Neural cell (in vitro differentiated cells): Measurements from ENCODE around the gene SGCE.

Experiments
- CTCF ChIP-seq: fragments of 450-650 bp; IDR thresholded peaks from 2 replicates; pipeline ENCODE4 v1.5.1; 2014; ENCODE audit warnings: antibody characterized with exemption, mild to moderate bottlenecking, moderate library complexity; ENCODE audit not compliant: poor library complexity, severe bottlenecking
- EP300 ChIP-seq: fragments of 450-650 bp; conservative IDR thresholded peaks from 2 replicates; pipeline ENCODE4 v1.6.1; 2014; ENCODE audit warnings: antibody characterized with exemption, mild to moderate bottlenecking, moderate library complexity; ENCODE audit not compliant: poor library complexity, severe bottlenecking
- EZH2 ChIP-seq: fragments of 200-600, 300-800 bp; shearing (Covaris generic), sonication (generic); IDR thresholded peaks from 2 replicates; pipeline ENCODE4 v1.6.1; 2014; ENCODE audit warnings: antibody characterized with exemption, low read length, borderline replicate concordance, mild to moderate bottlenecking; ENCODE audit not compliant: insufficient read depth, poor library complexity, severe bottlenecking
- POLR2AphosphoS5 ChIP-seq: IDR thresholded peaks from 2 replicates; pipeline ENCODE4 v1.6.1; 2012
- RAD21 ChIP-seq: fragments of 450-650 bp; conservative IDR thresholded peaks from 2 replicates; pipeline ENCODE4 v1.6.1; 2014; ENCODE audit warnings: antibody characterized with exemption, mild to moderate bottlenecking, moderate library complexity
- REST ChIP-seq: IDR thresholded peaks from 2 replicates; pipeline ENCODE4 v1.6.1; 2012; ENCODE audit warnings: borderline replicate concordance
- SMC3 ChIP-seq: fragments of 450-650 bp; conservative IDR thresholded peaks from 2 replicates; pipeline ENCODE4 v1.6.1; 2014; ENCODE audit warnings: antibody characterized with exemption, mild to moderate bottlenecking, moderate library complexity; ENCODE audit not compliant: poor library complexity

GRCh38 chr7:94577357-94577756 lies 78.6 kb downstream of the SGCE start:
- TF ChIP-seq CTCF = no peak
- no peak for TF ChIP-seq POLR2AphosphoS5
- TF ChIP-seq REST = no peak
- TF ChIP-seq EZH2 = no peak
- no peak for TF ChIP-seq EP300
- TF ChIP-seq SMC3 = no peak
- TF ChIP-seq RAD21 = no peak
